NCI-H1048 (cell line): ENCODE measurements around the gene TLE5.

Experiments
- DNase-seq: peaks from one replicate; lab custom pipeline; 2025; lab: John Stamatoyannopoulos, UW

TLE5 gene

GRCh38 chr19:3062165-3063105, at the start of gene TLE5:
TLE5 (minus strand) TSS chr19:3062495; CDS start chr19:3062200, 295 bp downstream.
- no peak for DNase-seq

- no peak for DNase-seq
Measured at GRCh38 chr19:3111586-3112247, 49.4 kb upstream of the TLE5 start.

- DNase-seq: no peak
Measured at GRCh38 chr19:3110126-3110825, 48.0 kb upstream of the TLE5 start.

- DNase-seq: no peak
Measured at GRCh38 chr19:3109491-3109890, 47.2 kb upstream of the TLE5 start.

- DNase-seq: no peak
Measured at GRCh38 chr19:3108775-3109174, 46.5 kb upstream of the TLE5 start.

- DNase-seq: no peak
Measured at GRCh38 chr19:3107658-3108057, 45.4 kb upstream of the TLE5 start.

- DNase-seq: no peak
Measured at GRCh38 chr19:3106509-3107141, 44.3 kb upstream of the TLE5 start.

GRCh38 chr19:3105641-3106508, 43.6 kb upstream of the TLE5 start:
- no peak for DNase-seq

- no peak for DNase-seq
Measured at GRCh38 chr19:3104708-3104983, 42.4 kb upstream of the TLE5 start.

GRCh38 chr19:3102239-3103140, 40.2 kb upstream of the TLE5 start:
- DNase-seq: no peak

- no peak for DNase-seq
Measured at GRCh38 chr19:3100747-3101730, 38.7 kb upstream of the TLE5 start.

GRCh38 chr19:3100331-3100730, 38.0 kb upstream of the TLE5 start:
- DNase-seq: no peak

GRCh38 chr19:3099347-3100145, 37.3 kb upstream of the TLE5 start:
- DNase-seq: no peak

- no peak for DNase-seq
Measured at GRCh38 chr19:3098515-3099346, 36.4 kb upstream of the TLE5 start.

- no peak for DNase-seq
Measured at GRCh38 chr19:3098141-3098514, 35.8 kb upstream of the TLE5 start.

- DNase-seq: no peak
Measured at GRCh38 chr19:3097442-3097871, 35.2 kb upstream of the TLE5 start.

GRCh38 chr19:3096902-3097326, 34.6 kb upstream of the TLE5 start:
- no peak for DNase-seq
